ENCODE results near the gene PALD1. TPM values are rescaled to one million over a fixed set of nuclear protein-coding genes. Genes with fewer than 3 reads are reported as not detected.

PALD1 gene
- total RNA-seq, 2 experiments from 2014 or later = 6.6 to 6.8 TPM

- TF ChIP-seq CTCF (IDR thresholded peaks at IDR 0.05) = no peak
- intact Hi-C loops (cut with micrococcal nuclease) = no loop called here
- Mint-ChIP-seq H3K4me3 (no peak overlapping the region), H3K27ac (no peak overlapping the region), H3K4me1 (ENCODE audit: low read depth) (peaks cover 1% of the 10 kb centered on the region), H3K9me3 (no peaks in the 10 kb centered on the region), H3K36me3 (ENCODE audit: low read depth) (no peaks in the 10 kb centered on the region), H3K27me3 (peaks cover 31% of the 10 kb centered on the region)
- ChIA-PET POLR2A (no interaction called here), CTCF (interaction anchor here (0.8 to 1.5 kb wide), 2 partner anchors 16 to 66 kb away, joined by 3 to 5 read pairs; no protein-coding TSS in a partner anchor)
- DNase-seq = no peak
- ATAC-seq = no peak
Measured at GRCh38 chr10:70445718-70446657, 32.6 kb upstream of the PALD1 start.

- ChIA-PET CTCF (interaction anchor here (3.1 kb wide), 1 partner anchor 13 kb away, joined by 10 read pairs; no protein-coding TSS in a partner anchor), POLR2A (no interaction called here)
- Mint-ChIP-seq H3K9me3 (no peaks in the 10 kb centered on the region), H3K27me3 (peaks cover 11% of the 10 kb centered on the region), H3K4me3 (no peak overlapping the region), H3K4me1 (ENCODE audit: low read depth) (no peaks in the 10 kb centered on the region), H3K36me3 (ENCODE audit: low read depth) (no peaks in the 10 kb centered on the region), H3K27ac (no peak overlapping the region)
- ATAC-seq (no peak), DNase-seq (no peak)
- TF ChIP-seq CTCF (IDR thresholded peaks at IDR 0.05) = no peak
- intact Hi-C loops (cut with micrococcal nuclease) = no loop called here
Measured at GRCh38 chr10:70448236-70448635, 30.3 kb upstream of the PALD1 start.

GRCh38 chr10:70455213-70455630, 23.3 kb upstream of the PALD1 start:
- no peak for TF ChIP-seq CTCF (IDR thresholded peaks at IDR 0.05)
- ChIA-PET CTCF (interaction anchor here (0.9 to 1.3 kb wide), 6 partner anchors 12 to 89 kb away, joined by 3 to 4 read pairs (median 3); no protein-coding TSS in a partner anchor), POLR2A (interaction anchor here (0.7 kb wide), 1 partner anchor 307 kb away, joined by 3 read pairs; no protein-coding TSS in a partner anchor)
- H3K27ac Mint-ChIP-seq = no peak overlapping the region
- H3K9me3 Mint-ChIP-seq = no peaks in the 10 kb centered on the region
- peaks cover 4% of the 10 kb centered on the region for H3K4me1 Mint-ChIP-seq (ENCODE audit: low read depth)
- DNase-seq (no peak), ATAC-seq (no peak)
- H3K27me3 Mint-ChIP-seq = peaks cover 27% of the 10 kb centered on the region
- no peaks in the 10 kb centered on the region for H3K36me3 Mint-ChIP-seq (ENCODE audit: low read depth)
- intact Hi-C loops (cut with micrococcal nuclease) = no loop called here
- no peak overlapping the region for H3K4me3 Mint-ChIP-seq

- CTCF ChIA-PET = interaction anchor here (1.2 kb wide), 1 partner anchor 71 kb away, joined by 3 read pairs; no protein-coding TSS in a partner anchor
- POLR2A ChIA-PET = interaction anchor here (0.6 kb wide), 1 partner anchor 333 kb away, joined by 3 read pairs; no protein-coding TSS in a partner anchor
Measured at GRCh38 chr10:70456164-70456563, 22.4 kb upstream of the PALD1 start.

More at GRCh38 chr10:70456164-70456563, 22.4 kb upstream of the PALD1 start:
- no peaks in the 10 kb centered on the region for H3K36me3 Mint-ChIP-seq (ENCODE audit: low read depth)
- no peak for TF ChIP-seq CTCF (IDR thresholded peaks at IDR 0.05)
- no peak for ATAC-seq
- H3K27ac Mint-ChIP-seq = no peak overlapping the region
- no peaks in the 10 kb centered on the region for H3K9me3 Mint-ChIP-seq
- peaks cover 4% of the 10 kb centered on the region for H3K4me1 Mint-ChIP-seq (ENCODE audit: low read depth)
- peaks cover 33% of the 10 kb centered on the region for H3K27me3 Mint-ChIP-seq
- intact Hi-C loops (cut with micrococcal nuclease) = no loop called here
- H3K4me3 Mint-ChIP-seq = no peak overlapping the region
- DNase-seq = no peak
